ENCODE data around the gene MICOS13.
"Not testable (repeated sequence)": the region's sequence is repeated elsewhere in the genome, so short reads cannot be mapped to it uniquely, and the experiment has no call there.

Gene MICOS13

DNA sequence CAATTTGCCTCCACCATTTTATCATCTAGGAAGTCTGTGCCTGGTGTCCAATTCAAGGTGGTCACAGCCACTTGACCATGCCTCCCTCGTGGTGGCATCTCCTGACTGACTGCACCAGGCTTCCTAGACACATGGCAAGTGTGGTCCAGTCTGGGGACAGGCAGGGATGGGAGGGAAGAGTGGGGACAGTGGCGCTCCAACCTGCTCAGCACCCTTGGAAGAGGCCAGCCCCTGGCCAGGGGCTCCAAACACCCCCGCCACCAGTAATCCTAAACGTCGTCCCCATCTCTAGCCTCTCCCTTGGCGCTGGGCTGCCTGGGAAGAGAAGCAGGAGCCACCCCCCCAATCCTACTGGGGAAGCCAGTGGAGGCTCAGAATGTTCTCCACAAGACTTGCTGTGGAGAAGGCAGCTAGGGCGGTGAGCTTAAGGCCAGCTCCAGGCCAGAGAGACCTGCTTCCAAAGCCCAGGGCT lies 12.4 kb upstream of the MICOS13 start:
- Histone ChIP-seq H3K36me3 (ENCODE audit: control insufficient read depth, insufficient read depth, low read length) (peaks cover 53% of the 10 kb centered on the region), H3K4me1 (ENCODE audit: control insufficient read depth, insufficient read depth, low read length, poor library complexity, severe bottlenecking) (peaks cover 7% of the 10 kb centered on the region)

DNA sequence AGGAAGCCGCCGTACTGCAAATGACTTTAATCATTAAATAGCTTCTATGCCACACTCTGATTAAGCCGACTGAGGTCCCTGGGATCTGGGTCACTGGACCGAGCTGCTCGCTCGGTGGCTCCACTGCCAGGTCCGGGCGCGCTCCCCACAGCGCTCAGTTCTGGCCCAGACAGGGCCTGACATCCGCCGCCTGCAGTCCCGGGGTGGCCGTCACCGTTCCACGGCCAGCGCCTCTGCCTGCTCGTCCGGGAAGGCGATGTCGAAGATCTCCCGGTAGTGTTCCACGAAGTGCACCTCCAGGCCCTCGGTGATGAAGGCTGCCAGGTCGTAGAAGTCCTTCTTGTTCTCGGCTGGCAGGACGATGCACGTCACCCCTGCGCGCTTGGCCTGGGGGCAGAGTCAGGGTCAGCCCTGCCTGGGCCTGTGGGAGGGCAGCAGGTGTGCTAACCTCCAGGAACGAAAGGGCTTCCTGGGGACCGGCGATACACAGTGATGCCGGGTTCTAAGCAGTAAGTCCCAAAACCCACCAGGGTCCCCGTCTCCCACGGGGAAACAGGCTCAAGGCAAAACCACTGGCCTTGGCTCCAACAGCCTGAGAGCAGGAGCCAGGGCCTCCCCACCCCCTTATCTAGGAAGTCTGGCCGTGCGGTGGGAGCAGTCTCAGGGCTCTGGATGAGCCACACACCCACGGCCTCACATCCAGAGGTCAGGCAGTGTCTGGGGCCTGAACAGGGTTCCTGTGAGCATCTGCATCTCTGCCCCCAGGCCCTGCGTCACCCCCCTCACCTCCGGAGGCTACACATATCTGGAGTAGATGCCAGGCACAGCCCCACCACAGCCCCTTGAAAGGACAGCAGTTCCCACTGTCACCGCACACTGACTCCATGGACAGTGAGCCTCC lies 11.8 kb upstream of the MICOS13 start:
- Histone ChIP-seq H3K36me3 (ENCODE audit: control insufficient read depth, insufficient read depth, low read length) (peaks cover 50% of the 10 kb centered on the region), H3K4me1 (ENCODE audit: control insufficient read depth, insufficient read depth, low read length, poor library complexity, severe bottlenecking) (peaks cover 3% of the 10 kb centered on the region), H3K27ac (ENCODE audit: low read depth, low read length, severe bottlenecking) (peak overlapping the region; percentile 45), H3K9me3 (ENCODE audit: control insufficient read depth, low read length) (no peaks in the 10 kb centered on the region), H3K4me3 (ENCODE audit: extremely low read depth, insufficient read depth, low read length, poor library complexity, severe bottlenecking) (peak overlapping the region; percentile 94)
- WGBS, 2 experiments (ENCODE audit: insufficient coverage in 2 of 2) = 94 to 95% methylated on average over 38 to 42 of the region's 42 CpGs

More for the DNA sequence above, 12.4 kb upstream of the MICOS13 start:
- no peak overlapping the region for H3K27ac ChIP-seq (ENCODE audit: low read depth, low read length, severe bottlenecking)
- H3K9me3 ChIP-seq (ENCODE audit: control insufficient read depth, low read length) = no peaks in the 10 kb centered on the region
- H3K4me3 ChIP-seq (ENCODE audit: extremely low read depth, insufficient read depth, low read length, poor library complexity, severe bottlenecking) = no peak overlapping the region
- WGBS, 2 experiments (ENCODE audit: insufficient coverage in 2 of 2) = 92 to 100% methylated on average over 1 to 4 of the region's 7 CpGs

DNA sequence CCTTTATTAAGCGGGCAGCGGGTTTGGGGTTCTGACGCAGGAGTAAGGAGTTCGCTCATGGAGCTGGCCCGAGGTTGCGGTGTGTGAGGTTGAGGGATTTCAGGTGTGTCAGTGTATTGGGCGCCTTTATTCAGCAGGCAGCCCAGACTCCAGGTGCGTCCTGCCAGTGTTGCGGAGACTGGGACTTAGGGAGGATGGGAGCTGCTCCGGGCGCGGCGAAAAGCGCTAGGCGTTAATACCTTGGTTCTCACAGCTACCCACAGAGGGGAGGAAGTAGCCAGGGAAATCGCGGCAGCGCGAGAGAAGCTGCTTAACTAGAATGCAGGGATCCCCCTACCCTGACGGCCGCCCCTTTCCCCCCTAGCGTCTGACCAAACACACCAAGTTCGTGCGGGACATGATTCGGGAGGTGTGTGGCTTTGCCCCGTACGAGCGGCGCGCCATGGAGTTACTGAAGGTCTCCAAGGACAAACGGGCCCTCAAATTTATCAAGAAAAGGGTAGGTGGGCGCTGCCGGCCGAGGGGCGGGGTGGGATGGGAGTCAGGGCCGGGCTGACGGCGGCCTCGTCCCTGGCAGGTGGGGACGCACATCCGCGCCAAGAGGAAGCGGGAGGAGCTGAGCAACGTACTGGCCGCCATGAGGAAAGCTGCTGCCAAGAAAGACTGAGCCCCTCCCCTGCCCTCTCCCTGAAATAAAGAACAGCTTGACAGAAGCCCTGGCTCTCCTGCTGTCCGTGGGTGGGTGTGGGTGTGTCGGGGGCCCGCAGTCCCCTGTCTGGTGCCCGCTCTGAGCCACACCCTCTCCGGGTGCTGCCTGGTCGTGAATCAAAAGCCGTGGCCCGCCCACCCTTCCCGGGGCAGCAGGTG lies 10.9 kb upstream of the MICOS13 start:
- 9 to 15% methylated on average over 39 to 46 of the region's 54 CpGs for WGBS, 2 experiments (ENCODE audit: insufficient coverage in 2 of 2)
- Histone ChIP-seq H3K4me1 (ENCODE audit: control insufficient read depth, insufficient read depth, low read length, poor library complexity, severe bottlenecking) (no peaks in the 10 kb centered on the region), H3K36me3 (ENCODE audit: control insufficient read depth, insufficient read depth, low read length) (peaks cover 49% of the 10 kb centered on the region), H3K27ac (ENCODE audit: low read depth, low read length, severe bottlenecking) (peak overlapping the region; percentile 41), H3K9me3 (ENCODE audit: control insufficient read depth, low read length) (no peaks in the 10 kb centered on the region), H3K4me3 (ENCODE audit: extremely low read depth, insufficient read depth, low read length, poor library complexity, severe bottlenecking) (peak overlapping the region; percentile 94)

DNA sequence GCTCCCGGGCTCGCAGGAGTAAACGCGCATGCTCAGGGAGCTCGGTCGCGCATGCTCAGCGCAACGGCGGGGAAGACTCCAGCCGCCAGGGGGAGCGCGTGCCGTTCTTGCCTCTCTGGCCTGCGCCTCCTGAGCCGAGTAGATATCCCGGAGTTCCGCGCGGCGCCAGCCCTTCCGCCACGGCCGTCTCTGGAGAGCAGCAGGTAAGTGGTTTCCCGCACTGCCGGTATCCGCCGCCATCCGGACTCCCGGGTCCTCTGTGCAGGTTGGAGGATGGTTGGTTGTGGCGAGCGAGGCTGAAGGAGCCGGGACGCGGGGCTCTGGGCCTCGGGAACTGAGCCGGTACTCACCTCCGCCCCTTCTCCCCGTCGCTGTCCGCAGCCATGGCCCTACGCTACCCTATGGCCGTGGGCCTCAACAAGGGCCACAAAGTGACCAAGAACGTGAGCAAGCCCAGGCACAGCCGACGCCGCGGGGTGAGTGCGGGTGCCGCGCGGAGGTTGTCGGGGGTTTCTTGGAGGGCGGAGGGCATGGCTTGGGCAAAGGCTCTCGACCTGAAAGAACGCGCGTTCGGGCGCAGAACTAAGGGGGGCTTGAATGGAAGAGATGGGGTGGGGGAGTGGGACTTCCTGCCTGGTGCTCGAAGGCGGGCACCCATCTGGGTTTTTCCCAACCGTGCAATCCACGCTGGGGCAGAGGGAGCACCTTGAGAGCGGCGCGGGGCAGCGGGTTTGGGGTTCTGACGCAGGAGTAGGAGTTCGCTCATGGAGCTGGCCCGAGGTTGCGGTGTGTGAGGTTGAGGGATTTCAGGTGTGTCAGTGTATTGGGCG lies 10.0 kb upstream of the MICOS13 start, which contains the start of gene RPL36:
TSS of gene RPL36 (plus strand) at position 171 of the 830 bp plus-strand sequence. CDS start at position 384, 213 bp downstream.
- Histone ChIP-seq H3K4me3 (ENCODE audit: extremely low read depth, insufficient read depth, low read length, poor library complexity, severe bottlenecking) (peak within 1 kb of the TSS; percentile 94), H3K4me1 (ENCODE audit: control insufficient read depth, insufficient read depth, low read length, poor library complexity, severe bottlenecking) (no peaks in the 10 kb centered on the region), H3K27ac (ENCODE audit: low read depth, low read length, severe bottlenecking) (peak within 1 kb of the TSS; percentile 83), H3K36me3 (ENCODE audit: control insufficient read depth, insufficient read depth, low read length) (peaks cover 42% of the 10 kb centered on the region), H3K9me3 (ENCODE audit: control insufficient read depth, low read length) (no peaks in the 10 kb centered on the region)
- WGBS, 2 experiments (ENCODE audit: insufficient coverage in 2 of 2) = 1% methylated on average over 49 to 62 of the region's 73 CpGs

DNA sequence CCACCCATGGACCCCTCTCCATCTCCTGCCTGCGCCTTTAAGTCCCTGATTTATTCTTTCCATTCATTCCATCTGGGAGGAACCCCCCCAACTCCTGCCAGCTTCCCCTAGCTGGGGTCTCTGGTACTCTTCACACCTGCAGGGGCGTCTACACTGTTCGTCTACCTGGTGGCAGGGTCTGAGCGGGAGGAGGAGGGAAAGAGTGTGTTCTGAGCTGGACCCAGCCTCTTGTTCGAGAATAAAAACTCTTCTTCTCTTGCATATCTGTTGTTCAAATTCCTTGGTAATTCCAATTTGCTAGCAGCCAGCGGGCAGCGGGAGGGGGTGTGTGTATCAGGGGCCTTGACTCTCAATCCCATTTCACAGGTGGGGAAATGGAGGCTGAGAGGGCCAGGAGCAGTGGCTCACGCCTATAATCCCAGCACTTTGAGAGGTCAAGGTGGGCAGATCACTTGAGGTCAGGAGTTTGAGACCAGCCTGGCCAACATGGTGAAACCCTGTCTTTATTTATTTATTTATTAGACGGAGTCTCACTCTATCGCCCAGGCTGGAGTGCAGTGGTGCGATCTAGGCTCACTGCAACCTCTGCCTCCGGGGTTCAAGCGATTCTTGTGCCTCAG lies 8.1 kb upstream of the MICOS13 start:
- H3K4me1 ChIP-seq (ENCODE audit: control insufficient read depth, insufficient read depth, low read length, poor library complexity, severe bottlenecking); H3K27ac ChIP-seq (ENCODE audit: low read depth, low read length, severe bottlenecking); H3K9me3 ChIP-seq (ENCODE audit: control insufficient read depth, low read length); H3K4me3 ChIP-seq (ENCODE audit: extremely low read depth, insufficient read depth, low read length, poor library complexity, severe bottlenecking): not testable (repeated sequence)
- H3K36me3 ChIP-seq (ENCODE audit: control insufficient read depth, insufficient read depth, low read length) = peaks cover 24% of the 10 kb centered on the region
- 88 to 97% methylated on average over 5 to 7 of the region's 13 CpGs for WGBS, 2 experiments (ENCODE audit: insufficient coverage in 2 of 2)

DNA sequence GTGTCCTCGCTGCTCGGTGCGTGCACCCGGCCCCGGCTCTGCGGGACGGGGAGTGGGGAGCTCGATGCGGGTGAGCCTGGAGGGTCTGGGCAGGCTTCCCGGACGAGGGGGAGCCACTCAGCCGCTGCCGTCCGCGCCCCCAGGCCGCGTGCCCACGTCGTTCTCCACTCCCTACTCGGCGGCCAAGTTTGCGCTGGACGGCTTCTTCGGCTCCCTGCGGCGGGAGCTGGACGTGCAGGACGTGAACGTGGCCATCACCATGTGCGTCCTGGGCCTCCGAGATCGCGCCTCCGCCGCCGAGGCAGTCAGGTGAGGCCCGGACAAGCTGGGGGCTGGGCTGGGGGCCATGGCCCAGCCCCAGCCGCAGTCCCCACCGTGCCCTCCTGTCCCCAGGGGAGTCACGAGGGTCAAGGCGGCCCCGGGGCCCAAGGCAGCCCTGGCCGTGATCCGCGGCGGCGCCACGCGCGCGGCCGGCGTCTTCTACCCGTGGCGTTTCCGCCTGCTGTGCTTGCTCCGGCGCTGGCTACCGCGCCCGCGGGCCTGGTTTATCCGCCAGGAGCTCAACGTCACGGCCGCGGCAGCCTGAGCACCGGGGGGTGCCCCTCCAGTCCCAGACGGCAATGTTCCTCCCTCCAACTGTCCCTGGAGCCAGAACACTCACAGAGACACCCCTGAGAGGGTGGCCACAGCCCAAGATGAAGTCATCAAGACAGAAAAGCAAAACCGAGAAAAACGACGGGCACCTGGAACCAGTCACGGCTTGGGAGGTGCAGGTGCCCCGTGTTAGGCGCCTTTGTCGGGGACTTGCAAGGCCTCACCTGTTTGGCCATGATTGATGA lies 7.3 kb upstream of the MICOS13 start:
- 75 to 89% methylated on average over 65 to 76 of the region's 76 CpGs for WGBS, 2 experiments (ENCODE audit: insufficient coverage in 2 of 2)
- H3K4me3 ChIP-seq (ENCODE audit: extremely low read depth, insufficient read depth, low read length, poor library complexity, severe bottlenecking) = peak overlapping the region; percentile 53
- H3K9me3 ChIP-seq (ENCODE audit: control insufficient read depth, low read length) = no peaks in the 10 kb centered on the region
- H3K36me3 ChIP-seq (ENCODE audit: control insufficient read depth, insufficient read depth, low read length) = peaks cover 16% of the 10 kb centered on the region
- no peak overlapping the region for H3K27ac ChIP-seq (ENCODE audit: low read depth, low read length, severe bottlenecking)
- H3K4me1 ChIP-seq (ENCODE audit: control insufficient read depth, insufficient read depth, low read length, poor library complexity, severe bottlenecking) = no peaks in the 10 kb centered on the region

DNA sequence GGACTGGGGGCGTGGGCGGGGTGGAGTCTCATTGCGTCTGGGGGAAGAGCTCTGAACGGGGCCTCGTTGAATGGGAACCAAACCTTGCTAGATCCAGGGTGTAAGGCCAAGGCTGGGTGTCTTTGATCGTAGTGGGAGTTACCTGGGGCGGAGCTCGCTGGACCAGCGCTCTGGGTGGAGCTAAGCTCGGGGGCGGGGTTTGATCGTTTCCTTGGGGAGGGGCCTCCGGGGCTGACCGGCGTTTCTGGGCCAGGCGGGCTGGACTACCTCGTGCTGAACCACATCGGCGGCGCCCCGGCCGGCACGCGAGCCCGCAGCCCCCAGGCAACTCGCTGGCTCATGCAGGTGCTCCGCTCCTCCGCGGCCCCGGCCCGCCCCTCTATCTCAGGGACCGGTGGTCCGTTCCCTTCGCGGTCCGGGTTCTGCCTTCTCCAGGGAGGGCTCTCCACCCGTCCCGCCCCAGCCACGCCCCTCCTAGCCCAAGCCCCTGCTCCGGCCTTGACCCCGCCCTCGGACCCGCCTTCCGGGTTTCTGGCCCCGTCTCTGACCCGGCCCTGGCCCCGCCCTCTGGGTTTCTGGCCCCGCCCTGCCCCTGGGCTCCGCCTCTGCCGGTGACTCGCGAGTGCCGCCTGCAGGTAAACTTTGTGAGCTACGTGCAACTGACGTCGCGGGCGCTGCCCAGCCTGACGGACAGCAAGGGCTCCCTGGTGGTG lies 6.5 kb upstream of the MICOS13 start:
- WGBS, 2 experiments (ENCODE audit: insufficient coverage in 2 of 2) = 2 to 3% methylated on average over 52 to 54 of the region's 59 CpGs
- peaks cover 9% of the 10 kb centered on the region for H3K36me3 ChIP-seq (ENCODE audit: control insufficient read depth, insufficient read depth, low read length)
- peak overlapping the region; percentile 53 for H3K4me3 ChIP-seq (ENCODE audit: extremely low read depth, insufficient read depth, low read length, poor library complexity, severe bottlenecking)
- no peaks in the 10 kb centered on the region for H3K4me1 ChIP-seq (ENCODE audit: control insufficient read depth, insufficient read depth, low read length, poor library complexity, severe bottlenecking)
- peak overlapping the region; percentile 29 for H3K27ac ChIP-seq (ENCODE audit: low read depth, low read length, severe bottlenecking)
- H3K9me3 ChIP-seq (ENCODE audit: control insufficient read depth, low read length) = no peaks in the 10 kb centered on the region

DNA sequence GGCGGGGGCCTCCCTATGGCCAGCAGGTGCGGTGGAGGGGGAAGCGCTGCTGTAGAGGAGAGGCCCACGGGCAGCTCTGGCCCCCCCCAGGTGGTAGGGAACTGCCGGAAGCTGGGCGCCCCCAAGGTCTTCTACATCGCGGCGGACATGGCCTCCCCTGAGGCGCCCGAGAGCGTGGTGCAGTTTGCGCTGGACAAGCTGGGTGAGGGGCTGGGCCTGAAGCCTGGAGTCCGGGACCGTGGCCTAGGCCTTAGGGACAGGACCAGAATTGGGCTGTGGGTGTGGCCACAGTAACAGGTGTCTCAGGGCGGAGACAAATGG lies 6.0 kb upstream of the MICOS13 start:
- Histone ChIP-seq H3K9me3 (ENCODE audit: control insufficient read depth, low read length) (no peaks in the 10 kb centered on the region), H3K36me3 (ENCODE audit: control insufficient read depth, insufficient read depth, low read length) (peaks cover 5% of the 10 kb centered on the region), H3K4me3 (ENCODE audit: extremely low read depth, insufficient read depth, low read length, poor library complexity, severe bottlenecking) (peak overlapping the region; percentile 53), H3K4me1 (ENCODE audit: control insufficient read depth, insufficient read depth, low read length, poor library complexity, severe bottlenecking) (no peaks in the 10 kb centered on the region), H3K27ac (ENCODE audit: low read depth, low read length, severe bottlenecking) (peak overlapping the region; percentile 29)
- 66 to 73% methylated on average over 10 to 14 of the region's 16 CpGs for WGBS, 2 experiments (ENCODE audit: insufficient coverage in 2 of 2)
